Measurements from ENCODE around the gene ULK3.

The ULK3 gene

DNA sequence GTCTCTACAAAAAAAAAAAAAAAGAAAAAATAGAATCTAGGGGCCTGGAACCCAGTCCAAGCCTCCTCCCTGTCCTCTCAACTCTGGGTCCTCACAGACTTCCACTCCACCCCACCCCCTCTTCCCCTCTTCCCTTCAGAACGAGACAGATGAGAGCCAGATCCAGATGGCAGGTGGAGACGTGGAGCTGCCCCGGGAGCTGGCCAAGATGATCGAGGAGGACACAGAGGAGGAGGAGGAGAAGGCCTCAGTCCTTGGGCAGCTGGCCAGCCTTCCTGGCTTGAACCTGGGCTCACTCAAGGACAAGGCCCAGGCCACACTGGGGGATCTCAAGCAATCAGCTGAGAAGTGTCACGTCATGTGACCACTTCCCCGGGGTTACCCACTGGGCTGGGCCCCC is 13.0 kb downstream of the ULK3 start:
- Histone ChIP-seq H3K36me3 (ENCODE audit: control insufficient read depth, insufficient read depth, low read length) (no peaks in the 10 kb centered on the region), H3K27me3 (ENCODE audit: control insufficient read depth, insufficient read depth, low read length) (peaks cover 43% of the 10 kb centered on the region), H3K4me1 (ENCODE audit: control insufficient read depth, insufficient read depth, low read length) (peaks cover 10% of the 10 kb centered on the region; the same call in 1 of the 2 replicates), H3K9me3 (ENCODE audit: control insufficient read depth, insufficient read depth, low read depth, low read length) (no peaks in the 10 kb centered on the region), H3K9ac (ENCODE audit: low read length) (no peak overlapping the region), H3K4me3 (ENCODE audit: low read depth, low read length) (no peak overlapping the region), H3K27ac (ENCODE audit: low read depth, low read length) (no peak overlapping the region)

DNA sequence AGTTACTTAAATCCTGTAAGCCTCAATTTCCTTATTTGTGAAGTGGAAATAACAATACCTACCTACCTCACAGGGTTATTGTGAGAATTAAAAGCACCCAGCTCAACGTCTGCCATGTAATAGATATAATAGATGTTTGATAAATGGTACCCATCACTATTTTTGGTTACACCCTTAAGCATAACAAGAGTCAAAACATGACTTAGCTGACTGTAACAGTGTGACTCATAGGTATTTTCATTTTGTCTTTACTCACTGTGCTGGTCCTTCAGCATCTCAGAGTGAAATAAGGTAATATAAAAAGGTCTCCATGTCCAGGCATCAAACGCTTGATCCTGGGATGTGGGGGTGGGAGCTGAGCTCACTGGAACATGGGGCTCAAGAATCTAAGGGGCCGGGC is 13.5 kb downstream of the ULK3 start:
- Histone ChIP-seq H3K4me3 (ENCODE audit: low read depth, low read length) (no peak overlapping the region), H3K27me3 (ENCODE audit: control insufficient read depth, insufficient read depth, low read length) (peaks cover 48% of the 10 kb centered on the region), H3K9me3 (ENCODE audit: control insufficient read depth, insufficient read depth, low read depth, low read length) (no peaks in the 10 kb centered on the region), H3K36me3 (ENCODE audit: control insufficient read depth, insufficient read depth, low read length) (no peaks in the 10 kb centered on the region), H3K27ac (ENCODE audit: low read depth, low read length) (no peak overlapping the region), H3K4me1 (ENCODE audit: control insufficient read depth, insufficient read depth, low read length) (peaks cover 10% of the 10 kb centered on the region; the same call in 1 of the 2 replicates), H3K9ac (ENCODE audit: low read length) (no peak overlapping the region)

DNA sequence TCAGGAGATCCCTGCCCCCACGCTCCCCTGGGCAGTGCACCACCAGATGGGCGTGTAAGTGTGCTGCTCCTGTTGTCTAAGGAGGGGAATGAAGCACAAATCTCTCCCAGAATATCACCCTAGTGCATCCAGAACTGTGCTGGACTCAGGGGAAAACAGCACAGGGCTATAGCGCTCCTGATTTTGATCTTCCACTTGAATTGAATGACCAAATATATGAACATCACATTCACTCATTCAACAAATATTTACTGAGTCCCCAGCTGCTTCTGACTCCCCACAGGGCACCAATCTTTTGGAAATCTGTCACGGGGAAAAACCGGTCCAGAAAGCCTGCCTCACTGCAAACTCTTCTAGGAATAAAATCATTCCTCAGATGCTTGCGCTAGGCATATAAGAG is 14.1 kb downstream of the ULK3 start:
- Histone ChIP-seq H3K9me3 (ENCODE audit: control insufficient read depth, insufficient read depth, low read depth, low read length) (no peaks in the 10 kb centered on the region), H3K4me1 (ENCODE audit: control insufficient read depth, insufficient read depth, low read length) (peaks cover 10% of the 10 kb centered on the region; the same call in 1 of the 2 replicates), H3K9ac (ENCODE audit: low read length) (no peak overlapping the region), H3K27me3 (ENCODE audit: control insufficient read depth, insufficient read depth, low read length) (peaks cover 55% of the 10 kb centered on the region), H3K4me3 (ENCODE audit: low read depth, low read length) (no peak overlapping the region), H3K27ac (ENCODE audit: low read depth, low read length) (no peak overlapping the region), H3K36me3 (ENCODE audit: control insufficient read depth, insufficient read depth, low read length) (no peaks in the 10 kb centered on the region)

GRCh38 chr15:74827614-74828013 is 15.3 kb downstream of the ULK3 start:
- no peak overlapping the region for H3K4me3 ChIP-seq (ENCODE audit: low read depth, low read length)
- H3K27ac ChIP-seq (ENCODE audit: low read depth, low read length) = no peak overlapping the region
- no peaks in the 10 kb centered on the region for H3K9me3 ChIP-seq (ENCODE audit: control insufficient read depth, insufficient read depth, low read depth, low read length)
- no peaks in the 10 kb centered on the region for H3K36me3 ChIP-seq (ENCODE audit: control insufficient read depth, insufficient read depth, low read length)
- peaks cover 10% of the 10 kb centered on the region; the same call in 1 of the 2 replicates for H3K4me1 ChIP-seq (ENCODE audit: control insufficient read depth, insufficient read depth, low read length)
- peaks cover 61% of the 10 kb centered on the region for H3K27me3 ChIP-seq (ENCODE audit: control insufficient read depth, insufficient read depth, low read length)
- no peak overlapping the region for H3K9ac ChIP-seq (ENCODE audit: low read length)

GRCh38 chr15:74826921-74827320 is 16.0 kb downstream of the ULK3 start:
- Histone ChIP-seq H3K27me3 (ENCODE audit: control insufficient read depth, insufficient read depth, low read length) (peaks cover 61% of the 10 kb centered on the region), H3K9me3 (ENCODE audit: control insufficient read depth, insufficient read depth, low read depth, low read length) (no peaks in the 10 kb centered on the region), H3K9ac (ENCODE audit: low read length) (no peak overlapping the region), H3K36me3 (ENCODE audit: control insufficient read depth, insufficient read depth, low read length) (no peaks in the 10 kb centered on the region), H3K4me1 (ENCODE audit: control insufficient read depth, insufficient read depth, low read length) (peaks cover 10% of the 10 kb centered on the region; the same call in 1 of the 2 replicates), H3K27ac (ENCODE audit: low read depth, low read length) (no peak overlapping the region), H3K4me3 (ENCODE audit: low read depth, low read length) (peak overlapping the region; percentile 41; the same call in 1 of the 2 replicates)

DNA sequence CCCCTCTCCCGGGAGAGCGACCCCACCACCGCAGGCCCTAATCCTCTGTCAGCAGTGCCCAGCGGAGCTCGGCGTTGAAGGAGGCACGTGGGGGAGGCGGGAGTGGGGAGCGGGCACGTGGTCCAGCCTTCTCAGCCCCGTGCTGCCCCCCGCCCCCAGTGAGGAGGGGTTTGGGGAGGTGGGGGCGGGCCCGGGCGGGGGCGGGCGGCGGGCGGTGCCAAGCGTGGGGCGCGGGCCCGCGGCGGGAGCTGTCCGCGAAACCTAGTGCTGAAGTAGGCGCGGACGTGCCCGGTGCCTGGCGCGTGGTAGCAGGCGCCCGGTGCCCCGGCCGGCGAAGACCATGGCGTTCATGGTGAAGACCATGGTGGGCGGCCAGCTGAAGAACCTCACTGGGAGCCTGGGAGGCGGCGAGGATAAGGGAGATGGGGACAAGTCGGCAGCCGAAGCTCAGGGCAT is 16.6 kb downstream of the ULK3 start, which contains the start of gene CPLX3:
TSS of gene CPLX3 (plus strand) at position 264 of the 456 bp plus-strand sequence. CDS start at position 341, 77 bp downstream.
- no peaks in the 10 kb centered on the region for H3K36me3 ChIP-seq (ENCODE audit: control insufficient read depth, insufficient read depth, low read length)
- H3K9me3 ChIP-seq (ENCODE audit: control insufficient read depth, insufficient read depth, low read depth, low read length) = no peaks in the 10 kb centered on the region
- peaks cover 61% of the 10 kb centered on the region for H3K27me3 ChIP-seq (ENCODE audit: control insufficient read depth, insufficient read depth, low read length)
- no peak within 1 kb of the TSS for H3K27ac ChIP-seq (ENCODE audit: low read depth, low read length)
- H3K4me1 ChIP-seq (ENCODE audit: control insufficient read depth, insufficient read depth, low read length) = peaks cover 15% of the 10 kb centered on the region
- H3K9ac ChIP-seq (ENCODE audit: low read length) = no peak within 1 kb of the TSS
- H3K4me3 ChIP-seq (ENCODE audit: low read depth, low read length) = peak within 1 kb of the TSS; percentile 43; the same call in 1 of the 2 replicates

DNA sequence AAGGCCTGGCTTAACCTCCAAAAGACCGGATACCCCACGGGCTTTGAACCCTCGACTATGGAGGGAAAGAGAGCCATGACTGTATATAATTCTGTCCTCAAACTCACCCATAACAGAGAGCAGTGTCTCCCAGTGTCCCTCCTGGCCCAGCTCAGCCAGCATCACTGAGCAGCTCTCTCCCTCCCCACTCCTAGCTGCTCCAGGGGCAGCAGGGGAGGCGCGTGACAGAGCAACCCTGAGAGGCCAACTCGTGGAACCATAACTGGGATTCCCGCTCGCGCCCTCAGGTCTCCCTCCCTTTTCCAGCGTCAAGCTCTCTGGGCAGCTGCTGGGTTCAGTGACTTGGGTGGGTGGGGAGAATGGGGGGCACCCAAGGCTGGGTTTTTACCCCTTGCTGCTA is 17.1 kb downstream of the ULK3 start:
- Histone ChIP-seq H3K27me3 (ENCODE audit: control insufficient read depth, insufficient read depth, low read length) (peaks cover 61% of the 10 kb centered on the region), H3K4me3 (ENCODE audit: low read depth, low read length) (peak overlapping the region; percentile 43; the same call in 1 of the 2 replicates), H3K4me1 (ENCODE audit: control insufficient read depth, insufficient read depth, low read length) (peaks cover 20% of the 10 kb centered on the region), H3K27ac (ENCODE audit: low read depth, low read length) (no peak overlapping the region), H3K36me3 (ENCODE audit: control insufficient read depth, insufficient read depth, low read length) (no peaks in the 10 kb centered on the region), H3K9ac (ENCODE audit: low read length) (no peak overlapping the region), H3K9me3 (ENCODE audit: control insufficient read depth, insufficient read depth, low read depth, low read length) (no peaks in the 10 kb centered on the region)

GRCh38 chr15:74824976-74825375 is 18.0 kb downstream of the ULK3 start:
- Histone ChIP-seq H3K4me3 (ENCODE audit: low read depth, low read length) (no peak overlapping the region), H3K36me3 (ENCODE audit: control insufficient read depth, insufficient read depth, low read length) (no peaks in the 10 kb centered on the region), H3K9ac (ENCODE audit: low read length) (no peak overlapping the region), H3K9me3 (ENCODE audit: control insufficient read depth, insufficient read depth, low read depth, low read length) (no peaks in the 10 kb centered on the region), H3K4me1 (ENCODE audit: control insufficient read depth, insufficient read depth, low read length) (peaks cover 24% of the 10 kb centered on the region), H3K27ac (ENCODE audit: low read depth, low read length) (no peak overlapping the region), H3K27me3 (ENCODE audit: control insufficient read depth, insufficient read depth, low read length) (peaks cover 61% of the 10 kb centered on the region)

DNA sequence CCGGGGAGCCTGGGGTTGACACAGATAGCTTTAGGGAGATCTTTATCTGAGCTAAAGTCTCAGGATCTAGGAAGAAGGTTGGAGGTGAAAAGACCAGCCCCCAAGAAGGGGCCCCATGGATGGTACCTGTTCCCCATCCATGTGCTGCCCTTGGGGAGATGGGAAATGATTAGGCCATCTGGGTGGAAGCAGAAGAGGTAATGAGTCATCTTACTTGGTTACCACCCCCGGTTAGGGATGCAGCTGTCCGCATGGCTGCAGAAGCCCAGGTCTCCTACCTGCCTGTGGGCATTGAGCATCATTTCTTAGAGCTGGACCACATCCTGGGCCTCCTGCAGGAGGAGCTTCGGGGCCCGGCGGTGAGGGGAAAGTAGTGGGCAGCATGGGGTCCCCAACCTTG is 19.6 kb downstream of the ULK3 start:
- Histone ChIP-seq H3K36me3 (ENCODE audit: control insufficient read depth, insufficient read depth, low read length) (no peaks in the 10 kb centered on the region), H3K4me1 (ENCODE audit: control insufficient read depth, insufficient read depth, low read length) (peaks cover 28% of the 10 kb centered on the region), H3K27ac (ENCODE audit: low read depth, low read length) (no peak overlapping the region), H3K9me3 (ENCODE audit: control insufficient read depth, insufficient read depth, low read depth, low read length) (no peaks in the 10 kb centered on the region), H3K4me3 (ENCODE audit: low read depth, low read length) (no peak overlapping the region), H3K27me3 (ENCODE audit: control insufficient read depth, insufficient read depth, low read length) (peaks cover 50% of the 10 kb centered on the region), H3K9ac (ENCODE audit: low read length) (no peak overlapping the region)

- Histone ChIP-seq H3K27me3 (ENCODE audit: control insufficient read depth, insufficient read depth, low read length) (peaks cover 39% of the 10 kb centered on the region), H3K9me3 (ENCODE audit: control insufficient read depth, insufficient read depth, low read depth, low read length) (no peaks in the 10 kb centered on the region), H3K4me1 (ENCODE audit: control insufficient read depth, insufficient read depth, low read length) (peaks cover 32% of the 10 kb centered on the region), H3K4me3 (ENCODE audit: low read depth, low read length) (no peak overlapping the region), H3K27ac (ENCODE audit: low read depth, low read length) (no peak overlapping the region), H3K36me3 (ENCODE audit: control insufficient read depth, insufficient read depth, low read length) (no peaks in the 10 kb centered on the region), H3K9ac (ENCODE audit: low read length) (no peak overlapping the region)
Measured at GRCh38 chr15:74822233-74822632, 20.7 kb downstream of the ULK3 start.

DNA sequence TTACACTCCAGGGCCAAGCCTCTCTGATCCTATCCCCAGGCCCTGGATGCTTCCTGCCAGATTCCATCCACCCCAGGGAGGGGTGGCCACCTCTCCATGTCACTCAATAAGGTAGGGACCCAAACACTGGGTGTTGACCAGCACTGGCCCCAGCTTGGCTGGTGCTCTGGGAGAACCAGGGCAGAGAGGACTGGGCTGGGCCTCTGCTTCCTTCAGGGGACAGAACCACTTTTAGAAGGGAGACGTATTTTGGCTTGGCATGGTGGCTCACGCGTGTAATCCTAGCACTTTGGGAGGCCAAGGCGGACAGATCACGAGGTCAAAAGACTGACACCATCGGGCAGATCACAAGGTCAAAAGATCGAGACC is 21.2 kb downstream of the ULK3 start:
- no peaks in the 10 kb centered on the region for H3K36me3 ChIP-seq (ENCODE audit: control insufficient read depth, insufficient read depth, low read length)
- no peak overlapping the region for H3K4me3 ChIP-seq (ENCODE audit: low read depth, low read length)
- peaks cover 35% of the 10 kb centered on the region for H3K27me3 ChIP-seq (ENCODE audit: control insufficient read depth, insufficient read depth, low read length)
- no peak overlapping the region for H3K27ac ChIP-seq (ENCODE audit: low read depth, low read length)
- H3K4me1 ChIP-seq (ENCODE audit: control insufficient read depth, insufficient read depth, low read length) = peaks cover 33% of the 10 kb centered on the region
- H3K9ac ChIP-seq (ENCODE audit: low read length) = no peak overlapping the region
- no peaks in the 10 kb centered on the region for H3K9me3 ChIP-seq (ENCODE audit: control insufficient read depth, insufficient read depth, low read depth, low read length)

Measured in HUES6 (cell line).